Suprapubic skin (tissue), 3 donors: ENCODE results near the gene PAK6.

Experiments used
- CTCF ChIP-seq, 2 donors: fragments of 200-600 bp in 1 of 2; fragments of 450-650 bp in 1 of 2; sonication (generic) in 1 of 2; IDR thresholded peaks; one replicate each; pipeline ENCODE4 v1.5.1; 2016 to 2019; ENCODE audit warnings: antibody characterized with exemption in 2 of 2, mild to moderate bottlenecking in 1 of 2, moderate library complexity in 1 of 2
- EP300 ChIP-seq: sonication (generic); formaldehyde crosslinking; IDR thresholded peaks from one replicate; pipeline ENCODE4 v1.6.1; 2017; ENCODE audit warnings: antibody characterized with exemption
- POLR2A ChIP-seq, 2 donors: fragments of 450-650 bp; IDR thresholded peaks; one replicate each; pipeline ENCODE4 v1.6.1; 2017; ENCODE audit warnings: antibody characterized with exemption in 2 of 2, mild to moderate bottlenecking in 2 of 2, moderate library complexity in 2 of 2

GRCh38 chr15:40248006-40248783 lies 9.3 kb downstream of the PAK6 start:
- TF ChIP-seq CTCF (IDR thresholded peaks at IDR 0.05) (no peak), POLR2A (IDR thresholded peaks at IDR 0.05) (no peak), EP300 (no peak)
